Aortic smooth muscle cell (primary cell): Measurements from ENCODE around the gene CXCL11. TPM values are rescaled to one million over a fixed set of nuclear protein-coding genes. Genes with fewer than 3 reads are reported as not detected.

Source experiments
- total RNA-seq: library from RNA; depleted of rRNA; stranded (reverse); fragments of >200 nt; gene quantifications from 2 replicates; pipeline ENCODE4 v1.2.3, GENCODE V29; 2014

CXCL11 gene
- under 0.01 TPM in 1 of 2 replicates, not detected in the other for total RNA-seq

GRCh38 chr4:76035799-76036380 lies at the start of gene CXCL11:
TSS of gene CXCL11 (minus strand) at chr4:76036070. CDS start at chr4:76035987, 83 bp downstream.

GRCh38 chr4:76074468-76074867 lies 38.6 kb upstream of the CXCL11 start, which contains the start of gene ART3:
TSS of gene ART3 (plus strand) at chr4:76074709. CDS start at chr4:76075890, 1,181 bp downstream.

GRCh38 chr4:76023389-76023788 lies 12.5 kb downstream of the CXCL11 start, which contains the start of gene CXCL10:
TSS of gene CXCL10 (minus strand) at chr4:76023497. CDS start at chr4:76023431, 66 bp downstream.

GRCh38 chr4:76007089-76007862 lies 28.6 kb downstream of the CXCL11 start, which contains the start of gene CXCL9:
TSS of gene CXCL9 (minus strand) at chr4:76007509. CDS start at chr4:76007449, 60 bp downstream.

Other genes with a start within 250 kb of the CXCL11 start
- gene PPEF2, start 133.6 kb downstream of the CXCL11 start, total RNA-seq: not detected in 2 replicates
- 49.1 and 54.2 TPM in 2 replicates for gene NAAA, start 95.1 kb downstream of the CXCL11 start, total RNA-seq
- gene SDAD1, start 45.1 kb downstream of the CXCL11 start, total RNA-seq: 22.7 and 26.1 TPM in 2 replicates
- gene CXCL9, start 28.6 kb downstream of the CXCL11 start, total RNA-seq: not detected in 2 replicates
- gene CXCL10, start 12.6 kb downstream of the CXCL11 start, total RNA-seq: not detected in 2 replicates
- gene ART3, start 38.6 kb upstream of the CXCL11 start, total RNA-seq: not detected in 2 replicates
- gene NUP54, start 112.3 kb upstream of the CXCL11 start, total RNA-seq: 48.9 and 59.7 TPM in 2 replicates
- gene SCARB2, start 177.8 kb upstream of the CXCL11 start, total RNA-seq: 408 and 562 TPM in 2 replicates
- 0.66 and 0.99 TPM in 2 replicates for gene FAM47E, start 215.7 kb upstream of the CXCL11 start, total RNA-seq